ENCODE measurements around the gene NFYB.

The NFYB gene

DNA sequence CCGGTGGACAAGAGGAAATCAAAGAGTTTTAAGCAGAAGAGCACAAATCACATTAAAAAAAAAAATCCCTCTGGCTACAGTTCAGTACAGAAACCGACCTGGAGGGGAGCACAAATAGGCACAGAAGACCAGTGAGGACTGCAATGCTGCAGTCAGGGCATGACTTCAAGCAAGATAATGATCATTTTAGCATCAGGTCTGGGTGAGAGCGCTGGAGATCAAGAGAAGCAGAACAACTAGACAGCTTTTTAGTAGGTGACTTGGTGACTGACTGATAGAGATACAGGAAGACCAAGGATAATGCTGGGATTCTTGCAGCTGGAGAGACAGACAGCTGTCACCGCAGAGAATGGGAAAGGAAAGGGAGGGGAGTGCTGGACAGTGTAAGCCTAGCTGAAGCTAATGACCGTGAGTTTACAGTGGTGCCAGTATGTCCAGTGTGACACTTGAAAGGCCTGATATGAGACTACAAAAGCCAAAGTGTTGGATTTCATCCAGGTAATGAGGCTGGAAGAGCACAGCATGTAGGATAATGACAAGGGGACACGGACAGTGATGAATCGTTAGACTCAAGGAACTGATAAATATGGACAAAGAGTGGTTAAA lies 5.6 kb downstream of the NFYB start:
- H3K9ac ChIP-seq (ENCODE audit: low read length) = no peak overlapping the region
- no peak overlapping the region for H3K4ac ChIP-seq (ENCODE audit: low read depth in 1 of 2, low read length in 2 of 2)
- WGBS = 89% methylated on average over 5 of the region's 7 CpGs
- no peak overlapping the region for H2AK5ac ChIP-seq (ENCODE audit: low read length, severe bottlenecking)
- no peak overlapping the region for H4K8ac ChIP-seq (ENCODE audit: low read length)
- peak overlapping the region in 1 of 2 experiments; percentile 84 for H2BK12ac ChIP-seq (ENCODE audit: low read length in 2 of 2)
- H3K4me3 ChIP-seq (ENCODE audit: insufficient read depth in 1 of 2, low read depth in 1 of 2, low read length in 2 of 2) = no peak overlapping the region
- no peak overlapping the region for H3K14ac ChIP-seq (ENCODE audit: low read length in 2 of 2)
- no peak overlapping the region for H3K27ac ChIP-seq (ENCODE audit: low read length, poor library complexity, severe bottlenecking)
- H3K79me1 ChIP-seq (replicated peaks; ENCODE audit: low read length, poor library complexity, severe bottlenecking) = peaks cover 25% of the 10 kb centered on the region
- H2BK120ac ChIP-seq (ENCODE audit: low read depth, low read length) = no peak overlapping the region
- no peak overlapping the region for H3K18ac ChIP-seq (ENCODE audit: low read depth in 1 of 2, low read length in 2 of 2)
- H3K23ac ChIP-seq (ENCODE audit: low read length in 2 of 2) = peak overlapping the region in 1 of 2 experiments; percentile 83
- H3K9me3 ChIP-seq (ENCODE audit: control insufficient read depth, low read length) = no peaks in the 10 kb centered on the region
- peaks cover 3% of the 10 kb centered on the region for H3K4me1 ChIP-seq (ENCODE audit: control insufficient read depth, insufficient read depth, low read depth, low read length)
- no peak overlapping the region for H3K4me2 ChIP-seq (ENCODE audit: low read length, poor library complexity, severe bottlenecking)
- H3K27me3 ChIP-seq (ENCODE audit: control insufficient read depth in 1 of 2, insufficient read depth in 1 of 2, low read length in 2 of 2) = no peaks in the 10 kb centered on the region
- peaks cover 12 to 73% of the 10 kb centered on the region in 2 experiments for H3K36me3 ChIP-seq (ENCODE audit: control insufficient read depth in 1 of 2, insufficient read depth in 2 of 2, low read depth in 1 of 2, low read length in 2 of 2)
- no peak overlapping the region for H4K91ac ChIP-seq (ENCODE audit: low read length)
- H2AFZ ChIP-seq (ENCODE audit: low read depth, low read length) = no peak overlapping the region
- H2BK15ac ChIP-seq (ENCODE audit: low read depth, poor library complexity, severe bottlenecking) = no peak overlapping the region
- peak overlapping the region; percentile 20 for H2BK5ac ChIP-seq (ENCODE audit: low read depth, low read length, poor library complexity, severe bottlenecking)
- DNase-seq = no peak

DNA sequence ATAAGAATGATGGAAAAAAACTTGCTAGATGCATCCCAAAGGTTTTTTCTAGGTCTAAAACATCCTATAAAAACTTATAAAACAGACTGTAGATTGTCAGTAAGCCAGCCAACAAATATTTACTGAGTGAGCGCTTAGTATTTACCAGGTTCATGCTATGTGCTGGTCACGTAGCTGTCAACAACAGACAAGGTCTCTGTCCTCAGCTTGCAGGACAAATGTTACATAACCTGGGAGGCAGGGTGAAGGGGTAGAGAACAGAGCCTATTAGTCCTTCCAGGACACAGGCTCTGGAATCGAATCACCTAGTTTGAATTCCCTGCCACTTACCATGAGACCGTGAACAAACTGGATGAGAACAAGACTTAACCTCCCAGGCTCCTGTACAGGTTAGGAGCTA lies 6.4 kb downstream of the NFYB start:
- no peak overlapping the region for H3K27ac ChIP-seq (ENCODE audit: low read length, poor library complexity, severe bottlenecking)
- no peak overlapping the region for H2AFZ ChIP-seq (ENCODE audit: low read depth, low read length)
- peaks cover 16 to 78% of the 10 kb centered on the region in 2 experiments for H3K36me3 ChIP-seq (ENCODE audit: control insufficient read depth in 1 of 2, insufficient read depth in 2 of 2, low read depth in 1 of 2, low read length in 2 of 2)
- no peak overlapping the region for H3K4me2 ChIP-seq (ENCODE audit: low read length, poor library complexity, severe bottlenecking)
- H4K91ac ChIP-seq (ENCODE audit: low read length) = peak overlapping the region; percentile 40
- H2BK12ac ChIP-seq (ENCODE audit: low read length in 2 of 2) = no peak overlapping the region
- no peak overlapping the region for H3K18ac ChIP-seq (ENCODE audit: low read depth in 1 of 2, low read length in 2 of 2)
- H3K27me3 ChIP-seq (ENCODE audit: control insufficient read depth in 1 of 2, insufficient read depth in 1 of 2, low read length in 2 of 2) = no peaks in the 10 kb centered on the region
- WGBS = 88% methylated on average over 3 of the region's 4 CpGs
- H3K14ac ChIP-seq (ENCODE audit: low read length in 2 of 2) = no peak overlapping the region
- no peak overlapping the region for H3K4ac ChIP-seq (ENCODE audit: low read depth in 1 of 2, low read length in 2 of 2)
- no peak for DNase-seq
- H3K4me1 ChIP-seq (ENCODE audit: control insufficient read depth, insufficient read depth, low read depth, low read length) = peaks cover 3% of the 10 kb centered on the region
- no peaks in the 10 kb centered on the region for H3K9me3 ChIP-seq (ENCODE audit: control insufficient read depth, low read length)
- H2AK5ac ChIP-seq (ENCODE audit: low read length, severe bottlenecking) = no peak overlapping the region
- no peak overlapping the region for H3K4me3 ChIP-seq (ENCODE audit: insufficient read depth in 1 of 2, low read depth in 1 of 2, low read length in 2 of 2)
- no peak overlapping the region for H2BK120ac ChIP-seq (ENCODE audit: low read depth, low read length)
- H3K79me1 ChIP-seq (replicated peaks; ENCODE audit: low read length, poor library complexity, severe bottlenecking) = peaks cover 25% of the 10 kb centered on the region
- H4K8ac ChIP-seq (ENCODE audit: low read length) = no peak overlapping the region
- H3K9ac ChIP-seq (ENCODE audit: low read length) = no peak overlapping the region
- no peak overlapping the region for H2BK15ac ChIP-seq (ENCODE audit: low read depth, poor library complexity, severe bottlenecking)
- H3K23ac ChIP-seq (ENCODE audit: low read length in 2 of 2) = no peak overlapping the region
- no peak overlapping the region for H2BK5ac ChIP-seq (ENCODE audit: low read depth, low read length, poor library complexity, severe bottlenecking)

DNA sequence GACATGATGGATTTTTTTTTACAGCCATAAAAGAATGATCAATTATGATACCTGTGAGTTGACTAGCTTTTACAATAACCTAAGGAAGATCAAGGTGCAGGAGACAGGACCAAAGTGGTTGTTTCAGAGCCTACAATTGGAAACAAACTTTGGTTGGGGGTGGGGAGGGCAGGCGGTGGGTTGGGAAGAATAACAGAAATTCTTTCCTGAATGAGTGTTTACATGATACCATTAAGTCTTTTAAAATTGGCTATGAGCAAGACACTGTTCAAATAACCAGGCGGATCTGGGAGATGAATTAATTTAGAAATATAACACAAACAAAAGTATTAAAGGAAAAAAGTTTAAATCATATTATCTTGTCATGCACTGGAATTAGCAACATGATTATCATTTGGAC lies 7.2 kb downstream of the NFYB start:
- H3K4me2 ChIP-seq (ENCODE audit: low read length, poor library complexity, severe bottlenecking) = no peak overlapping the region
- H2BK5ac ChIP-seq (ENCODE audit: low read depth, low read length, poor library complexity, severe bottlenecking) = no peak overlapping the region
- H4K8ac ChIP-seq (ENCODE audit: low read length) = no peak overlapping the region
- no peak overlapping the region for H3K27ac ChIP-seq (ENCODE audit: low read length, poor library complexity, severe bottlenecking)
- H3K79me1 ChIP-seq (replicated peaks; ENCODE audit: low read length, poor library complexity, severe bottlenecking) = peaks cover 25% of the 10 kb centered on the region
- no peak overlapping the region for H3K4ac ChIP-seq (ENCODE audit: low read depth in 1 of 2, low read length in 2 of 2)
- H2BK12ac ChIP-seq (ENCODE audit: low read length in 2 of 2) = no peak overlapping the region
- peaks cover 16 to 87% of the 10 kb centered on the region in 2 experiments for H3K36me3 ChIP-seq (ENCODE audit: control insufficient read depth in 1 of 2, insufficient read depth in 2 of 2, low read depth in 1 of 2, low read length in 2 of 2)
- H3K4me1 ChIP-seq (ENCODE audit: control insufficient read depth, insufficient read depth, low read depth, low read length) = peaks cover 3% of the 10 kb centered on the region
- H2BK120ac ChIP-seq (ENCODE audit: low read depth, low read length) = no peak overlapping the region
- H4K91ac ChIP-seq (ENCODE audit: low read length) = no peak overlapping the region
- no peak overlapping the region for H2AK5ac ChIP-seq (ENCODE audit: low read length, severe bottlenecking)
- no peak overlapping the region for H3K18ac ChIP-seq (ENCODE audit: low read depth in 1 of 2, low read length in 2 of 2)
- H2BK15ac ChIP-seq (ENCODE audit: low read depth, poor library complexity, severe bottlenecking) = no peak overlapping the region
- no peak overlapping the region for H3K14ac ChIP-seq (ENCODE audit: low read length in 2 of 2)
- no peaks in the 10 kb centered on the region for H3K27me3 ChIP-seq (ENCODE audit: control insufficient read depth in 1 of 2, insufficient read depth in 1 of 2, low read length in 2 of 2)
- no peak overlapping the region for H3K23ac ChIP-seq (ENCODE audit: low read length in 2 of 2)
- H3K9ac ChIP-seq (ENCODE audit: low read length) = no peak overlapping the region
- H3K9me3 ChIP-seq (ENCODE audit: control insufficient read depth, low read length) = no peaks in the 10 kb centered on the region
- no peak for DNase-seq
- WGBS = 0% methylated on average over 1 of the region's 2 CpGs
- H2AFZ ChIP-seq (ENCODE audit: low read depth, low read length) = no peak overlapping the region
- H3K4me3 ChIP-seq (ENCODE audit: insufficient read depth in 1 of 2, low read depth in 1 of 2, low read length in 2 of 2) = no peak overlapping the region

DNA sequence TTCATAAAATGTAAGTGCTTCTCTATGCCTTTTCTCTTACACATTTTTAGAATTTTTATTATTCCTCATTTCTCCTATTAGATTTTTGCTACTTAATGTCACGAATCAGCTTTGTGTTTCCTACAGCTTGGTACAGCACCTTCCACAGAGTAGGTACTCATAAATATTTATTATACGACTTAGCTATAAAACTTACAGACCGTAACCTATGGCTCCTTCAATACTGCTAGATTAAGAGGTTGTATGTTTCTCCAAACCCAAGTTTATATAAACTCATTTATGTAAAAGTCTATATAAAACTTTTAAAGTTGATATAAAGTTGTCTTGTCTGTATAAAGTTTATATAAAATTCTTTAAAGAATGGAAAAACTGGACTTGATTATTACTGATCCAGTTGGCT lies 11.5 kb downstream of the NFYB start:
- Histone ChIP-seq H3K4me2 (ENCODE audit: low read length, poor library complexity, severe bottlenecking) (no peak overlapping the region), H2BK120ac (ENCODE audit: low read depth, low read length) (no peak overlapping the region), H2AK5ac (ENCODE audit: low read length, severe bottlenecking) (no peak overlapping the region), H3K4me3 (ENCODE audit: insufficient read depth in 1 of 2, low read depth in 1 of 2, low read length in 2 of 2) (no peak overlapping the region), H2AFZ (ENCODE audit: low read depth, low read length) (no peak overlapping the region), H3K9me3 (ENCODE audit: control insufficient read depth, low read length) (no peaks in the 10 kb centered on the region), H2BK15ac (ENCODE audit: low read depth, poor library complexity, severe bottlenecking) (no peak overlapping the region), H3K36me3 (ENCODE audit: control insufficient read depth in 1 of 2, insufficient read depth in 2 of 2, low read depth in 1 of 2, low read length in 2 of 2) (peaks cover 17 to 83% of the 10 kb centered on the region in 2 experiments), H3K14ac (ENCODE audit: low read length in 2 of 2) (no peak overlapping the region), H3K27me3 (ENCODE audit: control insufficient read depth in 1 of 2, insufficient read depth in 1 of 2, low read length in 2 of 2) (no peaks in the 10 kb centered on the region), H3K4me1 (ENCODE audit: control insufficient read depth, insufficient read depth, low read depth, low read length) (peaks cover 3% of the 10 kb centered on the region), H2BK5ac (ENCODE audit: low read depth, low read length, poor library complexity, severe bottlenecking) (no peak overlapping the region), H3K79me1 (replicated peaks; ENCODE audit: low read length, poor library complexity, severe bottlenecking) (peaks cover 11% of the 10 kb centered on the region), H4K8ac (ENCODE audit: low read length) (no peak overlapping the region), H2BK12ac (ENCODE audit: low read length in 2 of 2) (no peak overlapping the region), H3K9ac (ENCODE audit: low read length) (no peak overlapping the region), H3K18ac (ENCODE audit: low read depth in 1 of 2, low read length in 2 of 2) (no peak overlapping the region), H3K27ac (ENCODE audit: low read length, poor library complexity, severe bottlenecking) (no peak overlapping the region), H3K23ac (ENCODE audit: low read length in 2 of 2) (no peak overlapping the region), H3K4ac (ENCODE audit: low read depth in 1 of 2, low read length in 2 of 2) (no peak overlapping the region), H4K91ac (ENCODE audit: low read length) (no peak overlapping the region)
- no peak for DNase-seq
- WGBS = 100% methylated on average over 1 of the region's 3 CpGs
